T-helper 1 cell treated with Interleukin-12 subunit alpha and Interleukin-12 subunit beta and Interleukin-4 antibody, amounts not matched to agents 30 μg/mL and 1 μg/mL, for 36 hours (primary cell): ENCODE data around the gene DYNC2I2.
"Not testable (repeated sequence)": the region's sequence is repeated elsewhere in the genome, so short reads cannot be mapped to it uniquely, and the experiment has no call there.

Experiments used
- H3K27ac Mint-ChIP-seq: one replicate; pipeline ENCODE4 v1.8.0; 2021; ENCODE audit warnings: mild to moderate bottlenecking, mixed read lengths
- H3K27me3 Mint-ChIP-seq: one replicate; pipeline ENCODE4 v1.8.0; 2021; ENCODE audit warnings: low read depth, mixed read lengths
- H3K36me3 Mint-ChIP-seq: one replicate; pipeline ENCODE4 v1.8.0; 2021; ENCODE audit warnings: low read depth, mixed read lengths
- H3K4me1 Mint-ChIP-seq: one replicate; pipeline ENCODE4 v1.8.0; 2021; ENCODE audit warnings: low read depth, mixed read lengths
- H3K4me3 Mint-ChIP-seq: one replicate; pipeline ENCODE4 v1.8.0; 2021; ENCODE audit warnings: mild to moderate bottlenecking, moderate library complexity, mixed read lengths
- H3K9me3 Mint-ChIP-seq: one replicate; pipeline ENCODE4 v1.8.0; 2021; ENCODE audit warnings: mixed read lengths

The DYNC2I2 gene

DNA sequence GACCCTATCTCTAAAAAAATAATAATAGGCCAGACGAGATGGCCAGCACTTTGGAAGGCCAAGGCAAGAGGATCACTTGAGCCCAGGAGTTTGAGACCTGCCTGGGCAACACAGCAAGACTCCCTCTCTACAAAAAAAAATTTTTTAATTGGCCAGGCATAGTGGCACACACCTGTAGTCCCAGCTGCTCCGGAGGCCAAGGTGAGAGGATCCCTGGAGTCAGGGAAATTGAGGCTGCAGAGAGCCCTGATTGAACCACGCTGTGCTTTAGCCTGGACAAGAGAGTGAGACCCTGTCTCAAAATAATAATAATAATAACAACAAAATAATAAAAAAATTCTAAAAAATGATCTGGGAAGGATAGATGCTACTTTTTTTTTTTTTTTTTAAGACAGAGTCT, 1.1 kb upstream of the DYNC2I2 start:
- Mint-ChIP-seq H3K4me3 (no peak overlapping the region), H3K9me3 (no peaks in the 10 kb centered on the region), H3K27ac (peak overlapping the region; percentile 100), H3K27me3 (no peaks in the 10 kb centered on the region), H3K36me3 (no peaks in the 10 kb centered on the region), H3K4me1 (peaks cover 6% of the 10 kb centered on the region)

DNA sequence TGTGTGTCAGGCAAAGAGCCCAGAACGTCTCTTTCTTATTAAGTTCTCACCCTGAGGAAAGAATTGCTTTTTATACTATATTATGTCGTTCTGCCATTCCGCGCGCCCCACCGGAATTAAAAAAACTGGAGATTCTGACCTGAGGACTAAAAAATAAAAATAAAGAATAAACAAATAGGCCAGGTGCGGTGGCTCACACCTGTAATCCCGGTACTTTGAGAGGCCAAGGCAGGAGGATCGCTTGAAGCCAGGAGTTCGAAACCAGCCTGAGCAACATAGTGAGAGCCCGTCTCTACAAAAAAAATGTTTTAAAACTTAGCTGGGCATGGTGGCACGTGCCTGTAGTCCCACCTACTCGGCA, 677 bp upstream of the DYNC2I2 start:
- H3K4me1 Mint-ChIP-seq = peaks cover 6% of the 10 kb centered on the region
- no peaks in the 10 kb centered on the region for H3K36me3 Mint-ChIP-seq
- H3K4me3 Mint-ChIP-seq = peak overlapping the region; percentile 91
- peak overlapping the region; percentile 100 for H3K27ac Mint-ChIP-seq
- no peaks in the 10 kb centered on the region for H3K9me3 Mint-ChIP-seq
- no peaks in the 10 kb centered on the region for H3K27me3 Mint-ChIP-seq

DNA sequence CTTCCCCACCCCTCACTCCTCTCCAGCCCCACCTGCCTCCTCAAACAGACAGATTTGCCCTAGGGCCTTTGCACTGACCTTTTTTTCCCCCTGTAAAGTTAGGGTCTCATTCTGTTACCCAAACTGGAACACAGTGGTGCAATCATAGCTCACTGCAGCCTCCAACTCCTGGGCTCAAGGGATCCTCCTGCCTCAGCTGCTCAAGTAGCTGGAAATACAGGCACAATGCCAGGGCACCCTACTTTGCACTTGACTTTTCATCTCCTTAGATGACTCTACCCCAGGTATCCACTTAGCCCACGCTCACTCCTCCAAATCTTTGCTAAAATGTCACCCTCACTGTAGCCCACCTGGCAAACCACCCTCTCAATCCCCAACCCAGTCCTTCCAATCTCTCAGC, 2.2 kb downstream of the DYNC2I2 start:
- Mint-ChIP-seq H3K4me1 (peaks cover 6% of the 10 kb centered on the region), H3K27ac (no peak overlapping the region), H3K9me3 (no peaks in the 10 kb centered on the region), H3K4me3 (peak overlapping the region; percentile 16), H3K36me3 (no peaks in the 10 kb centered on the region), H3K27me3 (no peaks in the 10 kb centered on the region)

DNA sequence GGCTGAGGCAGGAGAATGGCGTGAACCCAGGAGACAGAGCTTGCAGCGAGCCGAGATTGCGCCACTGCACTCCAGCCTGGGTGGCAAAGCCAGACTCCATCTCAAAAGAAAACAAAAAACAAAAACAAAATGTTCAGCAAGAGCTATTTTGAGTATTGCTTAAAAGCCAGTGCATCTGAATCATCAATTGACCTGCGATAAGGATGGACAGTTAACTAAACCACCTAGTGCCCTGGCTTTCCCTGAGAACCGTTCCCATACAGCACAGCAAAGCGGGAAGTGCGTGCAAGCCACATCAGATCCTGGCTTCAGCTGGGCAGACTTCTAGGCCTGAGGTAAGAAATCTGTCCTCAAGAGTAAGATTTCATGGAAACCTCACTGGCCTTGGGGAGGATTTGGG, 2.7 kb downstream of the DYNC2I2 start:
- H3K27ac Mint-ChIP-seq = no peak overlapping the region

DNA sequence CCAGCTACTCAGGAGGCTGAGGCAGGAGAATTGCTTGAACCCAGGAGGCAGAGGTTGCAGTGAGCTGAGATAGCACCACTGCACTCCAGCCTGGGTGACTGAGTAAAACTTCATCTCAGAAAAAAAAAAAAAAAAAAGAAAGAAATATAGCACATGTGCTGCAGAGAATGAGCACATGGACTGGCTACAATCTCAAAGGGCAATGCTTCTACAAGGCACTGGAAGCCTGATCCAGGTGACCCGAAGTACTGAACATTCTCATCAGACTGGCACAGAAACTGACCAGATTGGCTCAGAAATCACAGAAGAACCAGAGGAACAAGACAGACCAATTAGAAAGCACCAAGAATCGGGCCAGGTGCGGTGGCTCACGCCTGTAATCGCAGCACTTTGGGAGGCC, 4.8 kb downstream of the DYNC2I2 start:
- H3K9me3 Mint-ChIP-seq = no peaks in the 10 kb centered on the region
- H3K27me3 Mint-ChIP-seq = no peaks in the 10 kb centered on the region
- no peak overlapping the region for H3K4me3 Mint-ChIP-seq
- H3K36me3 Mint-ChIP-seq = no peaks in the 10 kb centered on the region
- peaks cover 2% of the 10 kb centered on the region for H3K4me1 Mint-ChIP-seq
- peak overlapping the region; percentile 49 for H3K27ac Mint-ChIP-seq

More for the DNA sequence above, 2.7 kb downstream of the DYNC2I2 start:
- Mint-ChIP-seq H3K9me3 (no peaks in the 10 kb centered on the region), H3K36me3 (no peaks in the 10 kb centered on the region), H3K27me3 (no peaks in the 10 kb centered on the region), H3K4me1 (peaks cover 6% of the 10 kb centered on the region), H3K4me3 (no peak overlapping the region)

DNA sequence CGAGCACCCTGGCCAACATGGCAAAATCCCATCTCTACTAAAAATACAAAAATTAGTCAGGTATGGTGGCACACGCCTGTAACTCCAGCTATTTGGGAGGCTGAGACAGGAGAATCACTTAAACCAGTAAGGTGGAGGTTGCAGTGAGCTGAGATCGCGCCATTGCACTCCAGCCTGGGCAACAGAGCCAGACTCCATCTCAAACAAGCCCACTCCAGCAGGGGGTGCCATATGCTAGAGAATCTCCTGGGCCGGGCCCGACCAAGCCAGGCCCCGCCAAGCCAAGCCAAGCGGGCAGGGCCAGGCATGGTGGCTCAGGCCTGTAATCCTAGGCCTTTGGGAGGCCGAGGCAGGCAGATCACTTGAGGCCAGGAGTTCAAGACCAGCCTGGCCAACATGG, 8.4 kb downstream of the DYNC2I2 start:
- not testable (repeated sequence) for H3K27ac Mint-ChIP-seq, H3K9me3 Mint-ChIP-seq, H3K27me3 Mint-ChIP-seq, H3K36me3 Mint-ChIP-seq, H3K4me1 Mint-ChIP-seq, H3K4me3 Mint-ChIP-seq

DNA sequence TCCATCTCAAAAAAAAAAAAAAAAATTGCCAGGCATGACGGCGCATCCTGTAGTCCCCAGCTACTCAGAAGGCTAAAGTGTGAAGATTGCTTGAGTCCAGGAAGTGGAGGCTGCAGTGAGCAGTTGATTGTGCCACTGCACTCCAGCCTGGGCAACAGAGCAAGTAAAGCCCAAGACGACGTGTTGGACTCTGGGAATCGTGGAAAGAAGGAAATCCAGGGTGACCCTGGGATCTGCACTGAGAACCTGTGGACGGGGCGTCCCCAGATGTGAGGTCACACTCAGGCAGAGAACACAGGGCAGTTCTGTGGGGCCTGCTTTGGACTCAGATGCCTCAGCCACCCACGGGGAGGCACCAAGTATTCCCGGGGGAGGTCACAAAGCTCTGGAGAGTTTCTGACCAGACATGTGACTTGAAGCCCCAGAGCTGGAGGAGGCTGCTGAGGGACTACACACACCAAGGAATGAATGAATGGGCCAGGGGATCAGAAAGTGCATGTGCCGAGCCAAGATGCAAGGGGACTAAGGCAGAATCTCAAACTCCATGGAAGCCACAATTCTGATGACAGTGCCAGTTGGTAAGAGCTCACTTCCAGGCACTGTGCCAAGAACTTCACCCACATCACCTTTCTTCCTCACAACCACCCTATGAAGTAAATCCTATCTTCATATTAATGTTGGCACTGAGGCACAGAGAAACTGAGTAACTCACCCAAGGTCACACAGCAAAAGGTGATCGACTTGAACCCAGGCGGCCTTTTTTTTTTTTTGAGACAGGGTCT, 12.9 kb downstream of the DYNC2I2 start:
- H3K27ac Mint-ChIP-seq = peak overlapping the region; percentile 70
- no peak overlapping the region for H3K4me3 Mint-ChIP-seq
- H3K9me3 Mint-ChIP-seq = no peaks in the 10 kb centered on the region
- peaks cover 4% of the 10 kb centered on the region for H3K4me1 Mint-ChIP-seq
- H3K36me3 Mint-ChIP-seq = peaks cover 2% of the 10 kb centered on the region
- H3K27me3 Mint-ChIP-seq = no peaks in the 10 kb centered on the region

DNA sequence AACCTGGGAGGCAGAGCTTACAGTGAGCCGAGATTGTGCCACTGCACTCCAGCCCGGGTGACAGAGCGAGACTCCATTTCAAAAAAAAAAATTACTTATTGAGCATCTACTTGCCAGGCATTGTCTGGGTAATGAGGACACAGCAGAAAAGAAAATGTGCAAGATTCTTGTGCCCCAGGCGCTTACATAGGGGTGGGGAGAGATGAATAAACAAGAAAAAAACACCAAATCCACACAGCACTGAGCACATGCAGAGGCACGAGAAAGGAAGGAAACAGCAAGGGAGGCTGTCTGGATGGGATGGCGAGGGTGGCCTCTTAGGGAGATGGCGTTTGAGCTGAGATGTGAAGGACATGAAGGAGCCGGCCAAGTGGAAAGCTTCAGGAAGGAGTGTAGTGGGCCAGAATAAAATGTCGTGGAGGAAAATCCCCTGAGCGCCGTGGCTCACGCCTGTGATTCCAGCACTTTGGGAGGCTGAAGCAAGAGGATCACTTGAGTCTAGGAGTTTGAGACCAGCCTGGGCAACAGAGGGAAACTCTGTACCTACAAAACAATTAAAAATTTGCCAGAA, 13.9 kb downstream of the DYNC2I2 start:
- Mint-ChIP-seq H3K4me1 (peaks cover 4% of the 10 kb centered on the region), H3K27me3 (no peaks in the 10 kb centered on the region), H3K36me3 (peaks cover 2% of the 10 kb centered on the region), H3K4me3 (no peak overlapping the region), H3K27ac (peak overlapping the region; percentile 12), H3K9me3 (no peaks in the 10 kb centered on the region)

DNA sequence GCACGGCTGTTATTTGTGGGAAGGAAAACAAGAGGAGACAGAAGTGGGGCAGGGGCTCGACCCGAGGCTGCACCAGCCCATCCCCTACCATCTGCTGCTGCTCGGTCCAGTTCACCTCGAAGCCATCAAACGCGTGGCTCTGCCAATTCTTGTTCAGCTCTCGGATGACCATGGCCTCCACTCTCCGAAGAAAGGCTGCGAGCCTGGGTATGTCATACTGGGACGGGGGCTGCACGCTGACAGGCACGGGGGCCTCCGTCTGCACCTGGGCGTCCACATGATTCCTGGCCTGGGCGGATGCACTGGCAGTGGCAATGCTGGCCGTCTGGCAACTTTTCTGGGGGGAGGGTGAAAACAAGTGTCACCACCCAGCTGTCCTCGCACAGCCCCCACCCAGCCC, 16.0 kb downstream of the DYNC2I2 start:
- Mint-ChIP-seq H3K27me3 (no peaks in the 10 kb centered on the region), H3K4me1 (no peaks in the 10 kb centered on the region), H3K36me3 (peaks cover 2% of the 10 kb centered on the region), H3K4me3 (no peak overlapping the region), H3K9me3 (no peaks in the 10 kb centered on the region), H3K27ac (no peak overlapping the region)

DNA sequence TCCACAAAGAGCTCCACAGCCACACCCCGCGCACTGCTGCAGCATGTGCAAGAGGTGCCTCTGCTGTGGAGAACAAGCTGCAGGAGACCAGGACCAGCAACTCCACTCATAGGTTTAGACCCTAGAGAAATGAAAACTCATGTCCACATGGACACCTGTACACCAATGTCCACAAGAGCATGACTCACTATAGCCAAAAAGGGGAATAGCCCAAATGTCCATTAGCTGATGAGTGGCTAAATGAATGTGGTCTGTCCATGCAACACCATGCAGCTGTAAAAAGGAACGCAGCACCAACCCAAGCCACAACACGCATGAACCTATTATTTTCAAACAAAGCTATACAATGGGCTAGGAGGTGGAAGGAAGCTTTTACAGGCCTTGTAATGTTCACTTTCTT, 18.1 kb downstream of the DYNC2I2 start:
- no peaks in the 10 kb centered on the region for H3K4me1 Mint-ChIP-seq
- no peak overlapping the region for H3K4me3 Mint-ChIP-seq
- no peak overlapping the region for H3K27ac Mint-ChIP-seq
- H3K9me3 Mint-ChIP-seq = no peaks in the 10 kb centered on the region
- peaks cover 7% of the 10 kb centered on the region for H3K36me3 Mint-ChIP-seq
- H3K27me3 Mint-ChIP-seq = no peaks in the 10 kb centered on the region

DNA sequence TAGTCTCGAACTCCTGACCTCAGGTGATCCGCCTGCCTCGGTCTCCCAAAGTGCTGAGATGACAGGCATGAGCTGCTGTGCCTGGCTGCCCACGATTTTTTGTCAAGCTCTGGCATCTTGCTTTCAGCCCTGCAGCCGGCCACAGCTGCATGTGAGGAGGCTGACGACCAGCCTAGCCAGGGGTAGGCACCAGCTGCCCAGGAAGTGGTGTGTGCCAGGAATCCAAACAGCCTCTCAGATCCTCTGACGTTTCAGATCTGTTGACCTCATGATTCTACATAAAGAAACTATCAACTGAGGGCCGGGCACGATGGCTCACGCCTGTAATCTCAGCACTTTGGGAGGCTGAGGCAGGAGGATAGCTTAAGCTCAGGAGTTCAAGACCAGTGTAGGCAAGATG, 19.0 kb downstream of the DYNC2I2 start:
- Mint-ChIP-seq H3K36me3 (peaks cover 12% of the 10 kb centered on the region), H3K27me3 (no peaks in the 10 kb centered on the region), H3K4me1 (no peaks in the 10 kb centered on the region), H3K4me3 (no peak overlapping the region), H3K9me3 (no peaks in the 10 kb centered on the region), H3K27ac (no peak overlapping the region)

DNA sequence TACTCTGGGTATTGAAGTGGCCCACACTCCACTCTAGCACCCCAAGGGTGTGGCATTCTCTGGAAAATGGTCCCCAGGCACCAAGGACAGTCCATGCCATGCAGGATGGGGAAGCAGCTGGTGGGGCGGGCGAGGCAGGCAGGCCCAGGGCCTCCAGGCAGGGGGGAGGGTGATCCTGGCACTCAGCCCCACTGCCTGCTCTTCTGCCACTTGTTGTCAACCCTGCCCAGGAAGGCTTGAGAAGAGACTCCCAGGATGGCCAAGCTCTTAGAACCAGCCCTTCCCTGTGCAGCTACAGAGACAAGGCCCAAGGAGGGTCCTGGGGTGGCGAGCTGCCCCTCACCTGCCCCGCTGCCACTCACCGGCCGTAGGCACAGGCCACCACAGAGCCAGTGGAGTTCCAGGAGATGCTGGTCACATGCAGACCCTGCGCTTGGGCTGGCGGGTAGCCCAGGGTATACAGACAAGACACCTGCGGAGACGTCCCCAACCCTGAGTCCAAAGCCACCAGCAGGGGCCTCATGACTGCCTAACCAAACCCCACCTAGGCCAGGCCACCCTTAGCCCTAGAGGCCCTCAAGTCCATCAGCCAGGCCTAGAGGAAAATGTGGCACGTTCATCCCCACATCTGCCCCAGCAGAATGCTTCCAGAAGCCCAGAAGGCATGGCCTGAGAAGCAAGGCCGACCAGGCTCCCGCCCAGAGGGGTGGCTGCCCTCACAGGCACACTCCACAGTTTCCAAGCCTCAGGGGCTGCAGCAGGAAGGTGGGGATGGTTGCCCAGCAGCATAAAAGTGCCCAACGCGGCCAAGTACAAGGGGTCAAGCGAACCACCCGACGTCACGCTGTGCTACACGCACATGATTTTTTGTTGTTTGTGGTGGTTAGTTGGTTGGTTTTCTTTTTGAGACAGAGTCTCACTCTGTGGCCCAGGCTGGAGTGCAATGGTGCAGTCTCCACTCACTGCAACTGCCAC, 19.8 kb downstream of the DYNC2I2 start:
- Mint-ChIP-seq H3K4me1 (no peaks in the 10 kb centered on the region), H3K4me3 (no peak overlapping the region), H3K27me3 (no peaks in the 10 kb centered on the region), H3K9me3 (no peaks in the 10 kb centered on the region), H3K36me3 (peaks cover 18% of the 10 kb centered on the region), H3K27ac (no peak overlapping the region)

DNA sequence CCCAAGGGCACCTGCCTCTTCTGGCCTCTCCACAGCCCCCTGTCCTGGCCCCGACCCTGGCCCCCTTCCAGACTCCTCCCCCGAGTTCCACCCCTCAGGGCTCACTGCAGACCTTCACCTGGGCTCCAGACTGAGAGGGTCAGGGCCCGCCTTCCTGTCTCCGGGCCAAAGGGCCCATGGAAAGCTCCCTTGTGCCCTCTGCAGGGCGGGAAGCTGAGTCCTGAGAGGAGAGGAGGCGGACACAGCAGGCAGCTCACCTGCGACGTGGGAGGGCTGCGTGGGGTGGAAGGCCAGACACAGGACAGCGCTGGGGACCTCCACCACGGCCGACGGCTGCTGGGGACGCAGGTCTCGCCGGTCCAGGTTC, 20.6 kb downstream of the DYNC2I2 start:
- H3K4me1 Mint-ChIP-seq = no peaks in the 10 kb centered on the region

DNA sequence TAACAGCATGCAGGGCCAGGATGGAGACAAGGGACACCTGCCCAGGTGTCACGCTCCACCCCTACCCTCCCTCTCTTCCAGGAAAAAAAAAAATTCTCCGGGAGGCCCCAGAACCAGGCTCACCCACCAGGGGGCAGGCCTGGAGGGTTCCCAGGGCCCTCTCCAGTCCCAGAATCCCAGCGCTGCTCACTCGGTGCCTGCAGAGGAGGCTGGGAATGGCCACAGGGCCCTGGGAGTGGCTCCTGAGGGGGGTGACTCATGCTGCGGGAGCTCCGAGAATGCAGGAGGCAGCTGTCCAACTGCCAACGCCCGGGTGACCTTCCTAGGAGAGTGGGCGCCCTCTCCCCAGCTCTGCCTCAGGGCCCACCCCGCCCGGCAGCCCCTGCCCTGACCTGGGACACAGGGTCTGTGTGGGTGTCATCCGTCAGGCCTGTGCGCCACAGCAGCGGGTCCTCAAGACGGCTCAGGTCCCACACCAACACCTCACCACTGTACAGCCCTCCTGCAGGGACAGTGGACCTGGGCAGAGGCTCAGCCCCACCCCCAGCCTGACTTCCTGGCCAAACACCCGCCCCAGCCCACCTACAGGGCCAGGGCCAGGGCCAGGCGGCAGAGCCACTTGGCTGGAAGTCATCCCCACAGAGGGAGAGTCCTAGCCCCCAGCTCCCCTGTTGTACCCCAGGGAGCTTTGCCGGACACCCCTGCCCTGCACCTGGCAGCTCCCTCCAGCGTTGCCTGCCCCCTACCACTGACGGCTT, 21.2 kb downstream of the DYNC2I2 start:
- Mint-ChIP-seq H3K27ac (no peak overlapping the region), H3K9me3 (no peaks in the 10 kb centered on the region), H3K4me3 (no peak overlapping the region), H3K36me3 (peaks cover 20% of the 10 kb centered on the region), H3K4me1 (no peaks in the 10 kb centered on the region), H3K27me3 (no peaks in the 10 kb centered on the region)

More for the DNA sequence above, 20.6 kb downstream of the DYNC2I2 start:
- Mint-ChIP-seq H3K4me3 (no peak overlapping the region), H3K36me3 (peaks cover 19% of the 10 kb centered on the region), H3K27ac (no peak overlapping the region), H3K27me3 (no peaks in the 10 kb centered on the region), H3K9me3 (no peaks in the 10 kb centered on the region)
